Measurements from ENCODE around the gene GDI1. TPM values are rescaled to one million over a fixed set of nuclear protein-coding genes. Genes with fewer than 3 reads are reported as not detected.

The GDI1 gene
- polyA plus RNA-seq, 1 donor (not counting 4 experiments of a cell fraction or from before 2014, with no cell fraction given): 61.8 TPM

GRCh38 chrX:154433605-154434004, 3.3 kb upstream of the GDI1 start:
- Histone ChIP-seq H3K4me2 (ENCODE audit: control insufficient read depth, extremely low read depth, insufficient read depth, low read depth, low read length) (no peak overlapping the region), H2AFZ (ENCODE audit: control insufficient read depth, low read length) (no peak overlapping the region), H3K27me3 (ENCODE audit: control insufficient read depth, extremely low read depth, insufficient read depth, low read length) (no peaks in the 10 kb centered on the region), H3K9ac (ENCODE audit: control insufficient read depth, extremely low read depth, insufficient read depth, low read length) (no peak overlapping the region), H3K36me3 (ENCODE audit: control insufficient read depth in 2 of 2, extremely low read depth in 1 of 2, insufficient read depth in 2 of 2, low read length in 2 of 2) (peaks cover 5 to 8% of the 10 kb centered on the region in 2 experiments), H4K20me1 (ENCODE audit: control insufficient read depth, extremely low read depth, insufficient read depth, low read length) (peaks cover 5% of the 10 kb centered on the region), H3K27ac (ENCODE audit: control insufficient read depth, insufficient read depth, low read length) (no peak overlapping the region), H3K9me3 (ENCODE audit: control insufficient read depth, low read depth, low read length) (peaks cover 3% of the 10 kb centered on the region), H3K79me2 (ENCODE audit: control insufficient read depth, insufficient read depth, low read length) (peaks cover 28% of the 10 kb centered on the region), H3K4me3 (ENCODE audit: control insufficient read depth in 2 of 3, extremely low read depth in 1 of 3, insufficient read depth in 2 of 3, low read depth in 1 of 3, low read length in 3 of 3) (no peak overlapping the region), H3K9me1 (ENCODE audit: control insufficient read depth, extremely low read depth, insufficient read depth, low read length) (no peaks in the 10 kb centered on the region), H3K4me1 (ENCODE audit: control insufficient read depth, extremely low read depth, insufficient read depth, low read length) (peaks cover 12% of the 10 kb centered on the region)
- FAIRE-seq (no peak), DNase-seq (ENCODE audit: low read depth, low spot score) (no peak)
- dilution Hi-C loops (cut with MboI; ENCODE audit: extremely low pct_ligation_motif_present, low sequenced_read_pairs): no loop called here
- no peak for TF ChIP-seq EZH2 (IDR thresholded peaks at IDR 0.05; ENCODE audit: low read length)

GRCh38 chrX:154434394-154435168, 2.4 kb upstream of the GDI1 start:
- H3K9me1 ChIP-seq (ENCODE audit: control insufficient read depth, extremely low read depth, insufficient read depth, low read length): no peaks in the 10 kb centered on the region
- no peak overlapping the region for H3K4me3 ChIP-seq (ENCODE audit: control insufficient read depth in 2 of 3, extremely low read depth in 1 of 3, insufficient read depth in 2 of 3, low read depth in 1 of 3, low read length in 3 of 3)
- FAIRE-seq (no peak), DNase-seq (ENCODE audit: low read depth, low spot score) (no peak)
- dilution Hi-C loops (cut with MboI; ENCODE audit: extremely low pct_ligation_motif_present, low sequenced_read_pairs): no loop called here
- H3K4me2 ChIP-seq (ENCODE audit: control insufficient read depth, extremely low read depth, insufficient read depth, low read depth, low read length): no peak overlapping the region
- H3K27ac ChIP-seq (ENCODE audit: control insufficient read depth, insufficient read depth, low read length): no peak overlapping the region
- TF ChIP-seq CTCF (optimal IDR thresholded peaks at IDR 0.05 in 1 of 3, IDR thresholded peaks at IDR 0.05 in 1 of 3, conservative IDR thresholded peaks at IDR 0.05 in 1 of 3; ENCODE audit: extremely low read depth in 1 of 3, insufficient read depth in 2 of 3, low read length in 3 of 3) (no peak), EZH2 (IDR thresholded peaks at IDR 0.05; ENCODE audit: low read length) (no peak)
- H3K4me1 ChIP-seq (ENCODE audit: control insufficient read depth, extremely low read depth, insufficient read depth, low read length): peaks cover 7% of the 10 kb centered on the region
- H4K20me1 ChIP-seq (ENCODE audit: control insufficient read depth, extremely low read depth, insufficient read depth, low read length): peaks cover 5% of the 10 kb centered on the region
- no peak overlapping the region for H3K9ac ChIP-seq (ENCODE audit: control insufficient read depth, extremely low read depth, insufficient read depth, low read length)
- no peak overlapping the region for H2AFZ ChIP-seq (ENCODE audit: control insufficient read depth, low read length)
- H3K79me2 ChIP-seq (ENCODE audit: control insufficient read depth, insufficient read depth, low read length): peaks cover 26% of the 10 kb centered on the region
- peaks cover 5 to 11% of the 10 kb centered on the region in 2 experiments for H3K36me3 ChIP-seq (ENCODE audit: control insufficient read depth in 2 of 2, extremely low read depth in 1 of 2, insufficient read depth in 2 of 2, low read length in 2 of 2)
- no peaks in the 10 kb centered on the region for H3K27me3 ChIP-seq (ENCODE audit: control insufficient read depth, extremely low read depth, insufficient read depth, low read length)
- H3K9me3 ChIP-seq (ENCODE audit: control insufficient read depth, low read depth, low read length): peaks cover 4% of the 10 kb centered on the region
